Activated T-helper 9 cell treated with anti-CD3 and anti-CD28 coated beads, Interleukin-2, amount 50 U/mL, for 16 hours (primary cell): ENCODE measurements around the gene LRIG1.

Source experiments
- DNase-seq: peaks from one replicate; pipeline ENCODE4 v3.0.0-alpha.2; 2020; ENCODE audit warnings: low read depth

LRIG1 gene

GRCh38 chr3:66385066-66385465, 115.8 kb downstream of the LRIG1 start:
- no peak for DNase-seq

- no peak for DNase-seq
Measured at GRCh38 chr3:66383998-66384745, 116.7 kb downstream of the LRIG1 start.

- no peak for DNase-seq
Measured at GRCh38 chr3:66383023-66383422, 117.8 kb downstream of the LRIG1 start.

- DNase-seq: no peak
Measured at GRCh38 chr3:66382142-66382541, 118.7 kb downstream of the LRIG1 start.

- no peak for DNase-seq
Measured at GRCh38 chr3:66381626-66382025, 119.2 kb downstream of the LRIG1 start.

- DNase-seq: no peak
Measured at GRCh38 chr3:66380200-66380932, 120.5 kb downstream of the LRIG1 start.

GRCh38 chr3:66379565-66379964, 121.3 kb downstream of the LRIG1 start:
- no peak for DNase-seq

- DNase-seq: peak; percentile 23
Measured at GRCh38 chr3:66378256-66378655, 122.6 kb downstream of the LRIG1 start.

GRCh38 chr3:66377800-66378199, 123.0 kb downstream of the LRIG1 start:
- DNase-seq: no peak

GRCh38 chr3:66376568-66376967, 124.3 kb downstream of the LRIG1 start:
- DNase-seq: no peak

GRCh38 chr3:66372681-66373350, 128.0 kb downstream of the LRIG1 start:
- DNase-seq: no peak

- DNase-seq: no peak
Measured at GRCh38 chr3:66371432-66371831, 129.4 kb downstream of the LRIG1 start.

- no peak for DNase-seq
Measured at GRCh38 chr3:66370179-66370578, 130.6 kb downstream of the LRIG1 start.

GRCh38 chr3:66367979-66368378, 132.8 kb downstream of the LRIG1 start:
- DNase-seq: no peak

- no peak for DNase-seq
Measured at GRCh38 chr3:66366747-66367146, 134.1 kb downstream of the LRIG1 start.

- DNase-seq: no peak
Measured at GRCh38 chr3:66365080-66365479, 135.7 kb downstream of the LRIG1 start.

GRCh38 chr3:66363148-66363547, 137.7 kb downstream of the LRIG1 start:
- DNase-seq: no peak

- DNase-seq: no peak
Measured at GRCh38 chr3:66362541-66362941, 138.3 kb downstream of the LRIG1 start.

GRCh38 chr3:66361356-66361755, 139.5 kb downstream of the LRIG1 start:
- DNase-seq: no peak

GRCh38 chr3:66355997-66356396, 144.8 kb downstream of the LRIG1 start:
- no peak for DNase-seq

- no peak for DNase-seq
Measured at GRCh38 chr3:66355394-66355793, 145.4 kb downstream of the LRIG1 start.

GRCh38 chr3:66354001-66354400, 146.8 kb downstream of the LRIG1 start:
- no peak for DNase-seq

- no peak for DNase-seq
Measured at GRCh38 chr3:66353530-66353929, 147.3 kb downstream of the LRIG1 start.
